Large intestine (tissue), 3 donors: ENCODE data around the gene MRPS2. TPM values are rescaled to one million over a fixed set of nuclear protein-coding genes. Genes with fewer than 3 reads are reported as not detected.

Experiments used
- DNase-seq, 2 donors: peaks; one replicate each; pipeline versions ENCODE4 v3.0.0 to v3.0.0-alpha.2; 2013
- H3K27ac ChIP-seq: one replicate; pipeline ENCODE4 v1.5.1; 2013; ENCODE audit warnings: low read length
- H3K27me3 ChIP-seq: 2 replicates; pipeline ENCODE4 v1.6.1; 2013; ENCODE audit warnings: low read length; ENCODE audit not compliant: control insufficient read depth, insufficient read depth
- H3K36me3 ChIP-seq: 2 replicates; pipeline ENCODE4 v1.6.1; 2013; ENCODE audit warnings: low read length; ENCODE audit not compliant: control insufficient read depth, insufficient read depth
- H3K4me1 ChIP-seq: one replicate; pipeline ENCODE4 v1.6.1; 2013; ENCODE audit warnings: low read length; ENCODE audit not compliant: control insufficient read depth, insufficient read depth
- H3K4me3 ChIP-seq: one replicate; pipeline ENCODE4 v1.5.1; 2013; ENCODE audit warnings: low read length
- H3K9me3 ChIP-seq: one replicate; pipeline ENCODE4 v1.6.1; 2013; ENCODE audit warnings: mild to moderate bottlenecking, low read depth, low read length, moderate library complexity; ENCODE audit not compliant: control insufficient read depth
- WGBS: methylation state at CpG from one replicate; pipeline ENCODE4 v1.1.5; 2013; ENCODE audit warnings: low lambda C conversion rate; ENCODE audit not compliant: insufficient coverage; 5-methylcytosine and 5-hydroxymethylcytosine counted together
- polyA plus RNA-seq: library from polyadenylated mRNA; unstranded; fragments of 120-200 nt; gene quantifications from one replicate; pipeline ENCODE4 v1.2.1, GENCODE V29; 2013

The MRPS2 gene
- polyA plus RNA-seq, 1 donor = 46.9 TPM

- no peaks in the 10 kb centered on the region for H3K4me1 ChIP-seq
- no peak for DNase-seq
- H3K36me3 ChIP-seq = no peaks in the 10 kb centered on the region
- H3K9me3 ChIP-seq = no peaks in the 10 kb centered on the region
- no peak overlapping the region for H3K27ac ChIP-seq
- WGBS = no CpG with 5 or more reads among the region's 25 CpGs
- no peak overlapping the region for H3K4me3 ChIP-seq
- H3K27me3 ChIP-seq = no peaks in the 10 kb centered on the region
These were observed 15.8 kb downstream of the MRPS2 start for GRCh38 chr9:135516132-135516860.

- H3K4me1 ChIP-seq = no peaks in the 10 kb centered on the region
- no CpG with 5 or more reads among the region's 24 CpGs for WGBS
- H3K27ac ChIP-seq = no peak overlapping the region
- H3K4me3 ChIP-seq = no peak overlapping the region
- no peaks in the 10 kb centered on the region for H3K36me3 ChIP-seq
- no peak for DNase-seq
- no peaks in the 10 kb centered on the region for H3K27me3 ChIP-seq
- no peaks in the 10 kb centered on the region for H3K9me3 ChIP-seq
These were observed 16.9 kb downstream of the MRPS2 start for GRCh38 chr9:135517407-135517822.

- DNase-seq = no peak
- WGBS = no CpG with 5 or more reads among the region's 10 CpGs
- H3K9me3 ChIP-seq = no peaks in the 10 kb centered on the region
- no peak overlapping the region for H3K27ac ChIP-seq
- no peaks in the 10 kb centered on the region for H3K4me1 ChIP-seq
- no peaks in the 10 kb centered on the region for H3K36me3 ChIP-seq
- no peak overlapping the region for H3K4me3 ChIP-seq
- no peaks in the 10 kb centered on the region for H3K27me3 ChIP-seq
These were observed 18.9 kb downstream of the MRPS2 start for GRCh38 chr9:135519179-135519971.

DNA sequence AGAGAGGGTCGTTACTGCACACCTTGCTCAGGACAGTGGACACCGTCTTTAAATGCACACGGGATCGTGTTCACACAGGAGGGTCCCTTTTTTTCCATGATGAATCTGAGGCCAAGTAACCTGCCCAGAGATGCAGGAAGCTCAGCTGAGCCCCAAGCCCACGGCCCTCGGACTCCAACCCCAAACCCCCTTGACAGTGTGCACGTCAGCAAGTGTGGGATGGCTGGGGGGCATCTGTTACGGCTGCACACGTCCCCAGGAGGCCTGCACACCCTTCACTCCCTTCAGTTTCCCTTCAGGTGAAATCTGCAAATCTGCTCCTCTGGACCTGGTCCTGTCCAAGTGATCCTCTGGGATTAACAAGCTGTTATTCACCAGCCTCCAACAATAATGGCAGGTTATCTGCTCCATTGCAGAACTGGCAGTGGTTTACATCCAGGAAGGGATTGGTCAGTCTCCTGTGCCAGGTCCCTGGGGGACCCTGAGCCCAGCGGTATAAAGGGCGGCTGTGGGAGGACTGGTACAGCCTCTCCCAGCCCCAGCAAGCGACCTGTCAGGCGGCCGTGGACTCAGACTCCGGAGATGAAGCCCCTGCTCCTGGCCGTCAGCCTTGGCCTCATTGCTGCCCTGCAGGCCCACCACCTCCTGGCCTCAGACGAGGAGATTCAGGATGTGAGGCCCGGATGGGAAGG, 20.6 kb downstream of the MRPS2 start, which contains the start of gene LCN1:
Gene LCN1 (plus strand): TSS at position 525 of the 692 bp plus-strand sequence. CDS start 58 bp downstream, at position 583.
- Histone ChIP-seq H3K4me1 (no peaks in the 10 kb centered on the region), H3K27ac (no peak within 1 kb of the TSS), H3K4me3 (no peak within 1 kb of the TSS), H3K27me3 (no peaks in the 10 kb centered on the region), H3K36me3 (no peaks in the 10 kb centered on the region), H3K9me3 (no peaks in the 10 kb centered on the region)
- no peak for DNase-seq
- WGBS = no CpG with 5 or more reads among the region's 18 CpGs

DNA sequence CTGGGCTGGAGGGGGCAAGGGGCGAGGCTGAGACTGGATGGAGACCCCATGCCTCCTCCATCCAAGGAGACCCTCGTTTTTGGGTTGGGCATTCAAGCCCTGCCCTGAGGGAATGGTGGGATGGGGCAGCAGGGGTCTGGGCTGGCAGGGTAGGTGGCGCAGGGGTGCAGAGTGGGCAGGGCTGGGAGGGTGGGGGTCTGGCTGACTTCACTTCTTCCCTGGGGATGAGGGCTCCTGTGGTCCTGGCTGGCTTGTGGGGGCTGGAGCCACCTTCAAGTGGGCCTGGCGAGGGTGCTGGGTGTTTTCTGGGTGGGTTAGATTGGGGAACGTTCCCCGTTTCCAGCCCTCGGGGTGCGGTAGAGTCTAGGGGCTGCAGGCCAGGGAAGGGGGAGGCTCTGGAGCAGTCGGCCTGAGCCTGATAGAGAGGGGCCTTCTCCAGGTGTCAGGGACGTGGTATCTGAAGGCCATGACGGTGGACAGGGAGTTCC, 21.2 kb downstream of the MRPS2 start:
- Histone ChIP-seq H3K36me3 (no peaks in the 10 kb centered on the region), H3K9me3 (no peaks in the 10 kb centered on the region), H3K27ac (no peak overlapping the region), H3K4me1 (no peaks in the 10 kb centered on the region), H3K4me3 (no peak overlapping the region), H3K27me3 (no peaks in the 10 kb centered on the region)
- DNase-seq = no peak
- WGBS = no CpG with 5 or more reads among the region's 11 CpGs

DNA sequence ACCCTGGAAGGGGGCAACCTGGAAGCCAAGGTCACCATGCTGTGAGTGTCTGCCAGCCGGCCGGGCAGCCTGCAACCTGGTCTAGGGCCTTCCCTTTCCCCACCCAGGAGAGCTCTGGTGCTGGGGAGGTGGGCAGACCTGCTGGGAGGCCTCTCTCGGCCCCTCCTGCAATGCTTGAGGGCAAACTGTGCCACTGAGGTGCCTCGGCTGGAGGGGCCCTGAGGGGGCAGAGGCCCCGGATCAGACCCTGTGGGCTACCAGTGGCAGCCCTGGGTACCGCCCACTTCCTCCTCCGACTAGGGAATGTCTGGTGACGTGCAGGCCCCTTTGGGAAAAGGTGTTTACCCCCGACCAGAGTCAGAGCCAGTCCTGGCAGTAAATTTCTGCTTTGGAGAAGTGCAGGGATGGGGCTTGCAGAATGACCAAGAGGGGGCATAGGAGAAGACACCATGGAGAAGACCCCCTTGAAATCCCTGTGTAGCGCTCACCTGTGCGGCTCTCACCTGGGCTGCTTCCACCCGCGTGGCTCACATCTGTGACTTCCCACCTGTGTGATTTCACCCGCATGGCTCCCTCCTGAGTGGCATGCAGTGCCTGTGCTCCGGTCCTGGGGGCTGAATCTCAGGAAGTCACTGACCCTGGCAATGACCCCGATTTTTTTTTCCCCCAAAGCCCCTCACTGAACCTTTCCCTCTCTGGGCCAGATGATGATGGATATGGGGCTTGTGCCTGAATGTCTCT, 21.8 kb downstream of the MRPS2 start:
- DNase-seq = no peak

DNA sequence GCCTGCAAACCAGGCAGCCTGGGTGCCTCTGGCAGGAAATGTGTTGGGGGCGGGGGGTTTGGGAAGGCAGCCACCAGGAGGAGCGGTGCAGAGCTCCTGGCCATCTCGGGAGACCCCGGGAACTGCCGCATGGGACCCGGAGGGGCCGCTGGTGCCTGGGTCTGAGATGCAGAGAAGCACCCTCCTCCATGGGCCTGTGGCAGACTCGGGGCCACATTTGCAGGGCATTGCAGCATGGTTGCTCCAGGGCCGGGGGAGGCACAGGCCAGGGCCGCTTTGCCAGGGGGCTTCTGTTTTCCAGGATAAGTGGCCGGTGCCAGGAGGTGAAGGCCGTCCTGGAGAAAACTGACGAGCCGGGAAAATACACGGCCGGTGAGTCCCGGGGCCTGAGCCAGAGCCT, 22.4 kb downstream of the MRPS2 start:
- WGBS = no CpG with 5 or more reads among the region's 17 CpGs
- Histone ChIP-seq H3K27ac (no peak overlapping the region), H3K36me3 (no peaks in the 10 kb centered on the region), H3K4me3 (no peak overlapping the region), H3K9me3 (no peaks in the 10 kb centered on the region), H3K27me3 (no peaks in the 10 kb centered on the region), H3K4me1 (no peaks in the 10 kb centered on the region)
- DNase-seq = no peak

More for the DNA sequence above, 21.8 kb downstream of the MRPS2 start:
- H3K36me3 ChIP-seq = no peaks in the 10 kb centered on the region
- no peaks in the 10 kb centered on the region for H3K9me3 ChIP-seq
- H3K27ac ChIP-seq = no peak overlapping the region
- no peaks in the 10 kb centered on the region for H3K27me3 ChIP-seq
- WGBS = no CpG with 5 or more reads among the region's 16 CpGs
- H3K4me3 ChIP-seq = no peak overlapping the region
- H3K4me1 ChIP-seq = no peaks in the 10 kb centered on the region

GRCh38 chr9:135523521-135524129, 23.1 kb downstream of the MRPS2 start:
- H3K9me3 ChIP-seq = no peaks in the 10 kb centered on the region
- H3K36me3 ChIP-seq = no peaks in the 10 kb centered on the region
- no peaks in the 10 kb centered on the region for H3K4me1 ChIP-seq
- no CpG with 5 or more reads among the region's 21 CpGs for WGBS
- no peak overlapping the region for H3K27ac ChIP-seq
- no peaks in the 10 kb centered on the region for H3K27me3 ChIP-seq
- no peak for DNase-seq
- H3K4me3 ChIP-seq = no peak overlapping the region

GRCh38 chr9:135524130-135524861, 23.8 kb downstream of the MRPS2 start:
- Histone ChIP-seq H3K27ac (no peak overlapping the region), H3K36me3 (no peaks in the 10 kb centered on the region), H3K4me3 (no peak overlapping the region), H3K4me1 (no peaks in the 10 kb centered on the region), H3K27me3 (no peaks in the 10 kb centered on the region), H3K9me3 (no peaks in the 10 kb centered on the region)
- no peak for DNase-seq
- no CpG with 5 or more reads among the region's 27 CpGs for WGBS
